Kasumi-1 (cell line): ENCODE data around the gene PAQR4.

Source experiments
- DNase-seq, 2 experiments: peaks; one replicate each; lab custom pipeline; 2025; lab: John Stamatoyannopoulos, UW

Gene PAQR4

DNA sequence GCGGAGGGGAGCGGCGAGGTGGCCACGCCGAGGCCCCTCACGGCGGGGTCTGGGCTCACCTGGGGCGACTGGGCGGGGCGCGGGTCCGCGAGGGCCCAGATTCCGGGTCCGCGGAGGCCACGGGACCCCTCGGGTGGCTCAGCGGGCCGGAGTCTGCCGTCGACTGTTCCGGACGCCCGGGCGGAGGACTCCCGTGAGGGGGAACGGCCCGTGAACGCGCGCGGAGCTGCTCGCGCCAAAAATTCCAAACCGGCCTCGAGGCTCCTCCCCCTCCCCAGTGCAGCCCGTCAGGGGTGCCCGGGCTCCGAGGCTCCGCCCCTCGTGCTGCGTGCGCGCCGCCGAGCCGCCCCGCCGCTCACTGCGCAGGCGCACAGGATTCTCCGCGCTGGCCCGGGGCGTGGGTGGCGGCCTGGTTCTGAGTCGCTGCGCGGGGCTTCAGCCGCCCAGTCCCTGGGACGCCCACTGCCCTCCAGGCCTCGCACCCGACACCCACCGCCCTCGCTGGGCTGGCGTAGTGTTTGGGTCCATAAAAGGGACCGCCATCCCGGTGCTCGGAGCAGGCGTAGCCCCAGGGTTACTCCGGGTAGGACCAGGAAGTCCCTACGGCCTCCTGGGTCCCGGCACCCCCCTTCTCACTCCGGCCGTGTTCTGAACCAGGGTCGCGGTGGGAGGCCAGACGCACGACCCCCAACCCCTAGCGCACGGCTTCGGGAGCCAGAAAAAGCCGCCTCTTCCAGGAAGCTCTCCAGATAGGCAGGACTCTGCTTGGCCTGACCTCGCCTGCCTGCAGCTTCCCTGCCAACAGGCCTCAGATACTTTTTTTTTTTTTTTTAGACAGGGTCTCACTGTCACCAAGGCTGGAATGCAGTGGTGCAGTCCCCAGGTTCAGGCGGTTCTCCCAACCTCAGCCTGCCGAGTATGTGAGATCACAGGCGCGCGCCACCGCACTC is 11.4 kb downstream of the PAQR4 start, which contains the start of gene PKMYT1:
TSS of gene PKMYT1 (minus strand) at position 220 of the 950 bp plus-strand sequence. CDS start 789 bp downstream, outside the sequence.
- DNase-seq = peak; percentile 35

DNA sequence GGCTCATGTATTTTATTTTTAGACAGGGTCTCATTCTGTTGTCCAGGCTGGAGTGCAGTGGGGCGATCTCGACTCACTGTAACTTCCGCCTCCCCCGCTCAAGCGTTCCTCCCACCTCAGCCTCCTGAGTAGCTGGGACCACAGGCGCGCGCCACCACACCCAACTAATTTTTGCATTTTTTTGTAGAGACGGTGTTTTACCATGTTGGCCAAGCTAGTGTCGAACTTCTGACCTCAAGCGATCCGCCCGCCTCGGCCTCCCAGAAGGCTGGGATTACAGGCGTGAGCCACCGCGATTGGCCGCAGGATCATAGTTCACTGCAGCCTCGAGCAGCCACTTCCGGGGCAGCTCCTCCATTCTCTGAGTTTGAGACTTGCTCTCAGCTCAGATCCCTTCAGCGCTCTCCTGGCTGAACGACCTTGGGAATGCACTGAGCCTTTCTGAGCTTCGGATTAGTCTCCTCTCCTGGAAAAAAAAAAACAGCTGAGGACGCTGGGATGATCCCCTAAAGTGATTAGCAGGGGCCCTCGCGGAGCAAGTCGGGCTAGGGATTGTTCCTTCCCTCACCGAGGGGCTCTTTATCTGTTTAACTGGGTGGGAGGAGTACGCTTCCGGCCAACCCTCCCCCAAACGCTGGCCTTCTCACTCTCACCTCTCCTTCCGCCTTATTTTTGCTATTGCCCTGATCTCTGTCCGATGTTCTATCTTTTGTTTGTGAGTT is 12.2 kb downstream of the PAQR4 start:
- DNase-seq = no peak

DNA sequence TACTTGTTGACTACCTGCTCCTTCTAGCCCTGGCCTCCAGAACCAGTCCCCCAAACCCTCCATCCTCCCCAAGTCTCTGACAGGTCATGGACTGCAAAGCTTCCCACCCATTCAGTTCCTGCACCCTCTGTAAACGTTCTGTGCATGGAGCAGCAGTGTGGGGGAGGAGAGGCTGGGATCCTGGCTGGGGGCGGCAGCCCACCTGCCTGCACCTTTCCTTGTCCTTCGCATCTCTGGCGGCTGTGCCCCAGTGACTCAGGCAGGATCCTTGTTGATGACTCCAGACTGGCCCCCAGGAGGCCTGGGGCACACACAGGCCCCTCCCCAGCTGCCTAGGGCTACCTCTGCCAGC is 12.7 kb downstream of the PAQR4 start:
- DNase-seq = no peak

DNA sequence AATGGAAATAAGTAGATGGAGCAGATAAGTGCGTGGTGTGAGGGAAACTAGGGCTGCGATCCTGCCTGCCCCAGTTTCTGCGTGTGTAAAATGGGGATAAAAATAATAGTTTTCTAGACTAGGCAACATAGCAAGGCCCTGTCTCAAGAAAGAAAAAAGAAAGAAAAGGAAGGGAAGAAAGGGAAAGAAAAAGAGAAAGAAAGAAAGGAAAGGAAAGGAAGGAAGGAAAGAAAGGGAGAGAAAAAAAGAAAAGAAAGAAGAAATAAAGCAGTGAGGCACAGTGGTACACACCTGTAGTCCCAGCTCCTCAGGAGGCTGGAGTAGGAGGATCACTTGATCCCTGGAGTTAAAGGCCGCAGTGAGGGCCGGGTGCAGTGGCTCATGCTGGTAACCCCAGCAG is 13.3 kb downstream of the PAQR4 start:
- no peak for DNase-seq

DNA sequence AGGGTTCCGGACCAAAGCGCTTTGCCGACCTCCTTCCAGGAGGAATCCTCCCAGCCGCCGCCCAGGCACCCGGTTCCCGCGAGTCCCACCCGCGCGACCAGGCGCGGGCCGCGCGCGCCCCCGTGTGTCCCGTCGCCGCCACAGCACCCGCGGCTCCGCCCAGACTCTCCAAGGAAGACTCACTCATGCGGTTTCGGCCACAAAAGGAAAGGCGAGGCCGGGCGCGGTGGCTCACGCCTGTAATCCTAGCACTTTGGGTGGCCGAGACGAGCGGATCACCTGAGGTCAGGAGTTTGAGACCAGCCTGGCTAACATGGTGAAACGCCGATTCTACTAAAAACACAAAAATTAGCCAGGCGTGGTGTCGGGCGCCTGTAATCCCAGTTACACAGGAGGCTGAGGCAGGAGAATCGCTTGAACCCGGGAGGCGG is 14.6 kb downstream of the PAQR4 start:
- peak; percentile 20 to 31 for DNase-seq

DNA sequence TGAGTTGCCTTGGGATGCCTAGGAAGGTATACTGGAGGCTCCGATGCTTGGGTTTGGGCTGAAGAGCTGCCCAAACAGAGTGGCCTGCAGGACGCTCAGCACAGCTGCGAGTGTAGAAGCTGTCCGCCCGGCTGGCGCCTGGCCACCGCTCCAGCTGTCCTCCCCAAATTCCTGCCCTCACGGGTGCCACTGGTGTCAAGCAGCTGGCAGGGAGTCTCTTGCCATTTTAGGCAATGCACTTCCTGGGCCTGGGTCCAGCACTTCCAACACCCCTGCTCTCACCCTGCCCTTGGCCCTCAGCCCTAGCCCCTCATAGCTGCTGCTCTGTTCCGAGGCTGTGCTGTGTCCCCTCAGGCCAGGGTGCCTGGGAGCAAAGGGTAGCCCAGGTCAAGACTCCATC is 16.3 kb downstream of the PAQR4 start:
- no peak for DNase-seq

DNA sequence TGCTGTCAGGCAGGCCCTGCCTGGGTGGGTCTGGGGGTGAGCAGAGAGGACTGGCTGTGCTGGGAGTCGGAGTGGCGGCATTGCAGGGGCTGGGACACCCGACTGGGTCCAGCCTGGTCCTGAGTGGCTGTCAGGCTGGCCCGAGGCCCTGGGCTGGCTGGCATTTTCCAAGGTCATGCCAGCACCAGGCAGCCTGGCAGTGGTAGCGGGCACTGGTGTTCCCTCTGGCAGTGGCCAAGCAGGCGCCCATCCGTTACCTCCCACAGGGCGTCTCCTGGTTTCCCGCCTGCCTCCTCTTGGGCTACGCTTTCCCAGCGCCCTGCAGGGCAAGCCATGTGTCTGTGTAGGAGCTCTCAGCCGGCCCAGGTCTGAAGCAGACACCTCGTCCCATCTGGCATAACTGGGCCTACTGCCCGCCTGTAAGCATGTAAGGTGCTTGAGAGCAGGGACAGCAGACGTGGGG is 16.8 kb downstream of the PAQR4 start:
- no peak for DNase-seq

DNA sequence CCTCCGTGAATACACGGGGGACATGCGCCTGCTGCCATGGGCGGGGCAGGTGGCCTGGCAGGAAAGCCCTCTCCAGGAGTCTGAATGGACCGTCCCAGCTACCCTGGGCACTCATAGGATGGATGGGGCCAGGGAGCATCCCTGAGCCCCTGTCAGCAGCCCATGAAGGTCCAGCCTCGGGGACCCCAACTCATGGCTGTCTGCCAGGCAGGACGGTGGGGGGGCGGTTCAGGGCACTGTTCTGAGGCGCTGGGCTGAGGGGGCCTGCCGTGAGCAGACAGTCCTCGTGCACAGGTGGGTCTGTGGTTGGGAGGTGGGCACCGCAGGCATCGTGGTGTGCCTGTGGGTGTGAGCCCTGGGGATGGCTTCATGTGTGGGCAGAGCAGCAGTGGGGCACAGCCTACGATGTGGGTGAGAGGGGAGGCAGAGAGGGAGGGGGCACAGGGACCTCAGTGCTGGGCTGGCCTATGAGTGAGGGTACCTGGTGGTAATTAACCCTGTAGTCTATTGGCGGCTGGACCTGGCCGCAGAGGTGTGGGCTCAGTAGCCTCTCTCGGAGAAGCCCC is 17.6 kb downstream of the PAQR4 start:
- no peak for DNase-seq

DNA sequence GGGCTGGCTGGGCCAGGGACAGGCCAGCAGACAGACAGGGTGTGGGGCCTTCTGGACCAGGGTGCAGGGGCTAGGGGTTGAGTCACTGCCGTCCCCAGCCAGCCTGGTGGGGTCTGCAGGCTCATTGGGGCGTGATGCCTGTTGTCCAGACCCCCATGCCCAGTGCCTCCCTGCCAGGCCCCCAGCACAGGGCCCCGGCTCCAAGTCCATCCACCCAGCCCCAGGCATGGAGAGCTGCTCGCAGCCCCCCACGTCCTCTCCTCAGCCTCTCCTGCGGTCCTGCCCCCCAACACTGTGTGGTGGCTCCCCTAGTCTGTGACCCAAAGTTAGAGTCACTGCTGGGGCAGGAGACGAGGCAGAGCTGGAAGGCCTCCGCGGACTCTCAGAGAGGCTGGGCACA is 18.1 kb downstream of the PAQR4 start:
- no peak for DNase-seq

DNA sequence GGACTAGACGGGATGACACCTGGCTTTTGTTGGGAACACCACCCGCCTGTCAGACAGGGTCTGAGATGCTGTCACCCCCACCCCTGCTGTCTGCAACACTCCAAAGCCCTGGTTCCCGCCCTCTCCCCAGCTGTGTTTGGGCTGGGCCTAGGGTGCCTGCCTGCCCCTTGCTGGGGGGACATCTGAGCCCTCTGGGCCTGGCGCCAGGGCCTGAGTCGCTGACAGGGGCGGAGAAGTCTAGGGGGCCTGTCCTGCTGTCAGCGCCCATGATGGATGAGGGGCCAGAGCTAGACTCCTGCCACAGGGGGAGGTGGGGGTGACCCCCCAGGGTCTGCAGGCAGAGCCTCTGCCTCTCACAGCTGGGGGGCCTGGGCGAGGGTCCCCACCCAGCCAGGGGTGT is 18.7 kb downstream of the PAQR4 start:
- DNase-seq = no peak

DNA sequence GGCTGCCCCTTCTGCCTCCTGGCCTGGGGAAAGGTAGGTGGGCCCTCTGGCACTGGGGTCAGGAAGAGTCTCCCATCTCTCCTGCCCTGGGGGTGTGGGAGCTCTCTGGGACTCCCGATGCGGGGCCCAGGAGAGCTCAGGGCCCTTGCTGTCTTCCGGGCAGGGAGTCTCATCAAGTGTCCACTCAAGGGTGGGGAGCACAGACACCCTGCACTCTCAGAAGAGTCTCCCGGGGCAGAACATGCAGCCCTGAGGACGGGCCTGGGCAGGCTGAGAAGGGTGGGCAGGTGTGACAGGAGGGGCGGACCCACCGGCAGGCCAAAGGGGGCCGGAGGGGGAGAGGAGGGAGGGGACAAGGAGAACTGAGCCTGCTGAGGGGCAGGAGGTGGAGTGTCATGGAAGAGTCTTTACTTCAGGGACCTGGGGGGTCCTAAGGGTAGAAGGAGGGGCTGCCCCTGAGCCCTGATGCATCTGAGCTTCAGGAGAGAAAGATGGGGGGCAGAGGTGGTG is 19.5 kb downstream of the PAQR4 start:
- no peak for DNase-seq

DNA sequence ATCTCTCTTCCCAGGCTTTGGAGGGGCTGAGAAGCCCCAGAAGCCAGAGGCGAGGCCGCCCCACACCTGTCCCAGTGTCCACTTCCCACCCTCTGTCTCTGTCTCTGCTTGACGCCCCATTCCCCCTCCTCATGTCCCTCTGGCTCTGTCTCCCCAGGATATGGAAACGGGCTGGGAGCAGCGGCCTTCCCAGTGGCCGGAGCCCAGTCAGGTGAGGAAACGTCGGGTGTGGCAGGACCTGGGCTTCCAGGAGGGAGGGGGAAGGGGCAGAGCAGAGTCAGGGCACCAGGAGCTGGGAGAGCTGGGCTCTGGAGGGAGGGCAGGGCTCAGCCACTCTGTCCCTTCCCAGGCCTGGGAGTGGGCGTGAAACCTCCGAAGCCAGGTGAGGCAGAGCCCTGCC is 21.7 kb downstream of the PAQR4 start:
- DNase-seq = no peak

DNA sequence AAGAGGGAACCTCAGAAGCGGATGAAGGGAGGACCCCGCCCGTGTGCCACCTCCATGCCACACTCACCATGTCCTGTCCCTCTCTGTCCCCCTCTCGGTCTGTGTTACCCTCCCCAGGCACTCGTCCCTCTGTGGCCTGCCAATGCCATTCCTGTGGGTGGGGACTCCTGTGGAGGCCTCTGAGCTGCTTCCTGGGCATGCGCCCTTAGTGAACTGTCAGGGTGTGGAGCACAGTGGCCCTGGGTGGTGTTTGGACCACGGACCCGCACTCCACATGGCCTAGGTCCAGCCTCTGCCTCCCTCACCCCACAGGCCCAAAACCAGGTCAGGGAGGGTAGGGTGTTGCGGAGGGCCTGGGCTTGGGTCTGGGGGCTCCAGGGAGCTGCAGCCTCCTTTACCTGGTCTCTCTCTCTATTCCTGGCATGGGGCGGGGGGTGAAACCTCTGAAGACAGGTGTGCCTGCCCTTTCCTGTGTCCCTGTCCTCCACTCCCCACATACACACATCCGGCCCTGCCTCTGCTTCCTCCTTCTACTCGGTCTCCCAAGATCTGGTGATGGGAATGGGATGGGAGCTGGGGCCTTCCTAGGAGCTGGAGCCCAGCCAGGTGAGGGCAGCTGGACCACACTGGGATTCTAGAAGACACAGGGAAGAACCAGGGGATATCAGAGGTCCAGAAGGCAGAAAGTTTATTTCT is 22.6 kb downstream of the PAQR4 start:
- DNase-seq = no peak

DNA sequence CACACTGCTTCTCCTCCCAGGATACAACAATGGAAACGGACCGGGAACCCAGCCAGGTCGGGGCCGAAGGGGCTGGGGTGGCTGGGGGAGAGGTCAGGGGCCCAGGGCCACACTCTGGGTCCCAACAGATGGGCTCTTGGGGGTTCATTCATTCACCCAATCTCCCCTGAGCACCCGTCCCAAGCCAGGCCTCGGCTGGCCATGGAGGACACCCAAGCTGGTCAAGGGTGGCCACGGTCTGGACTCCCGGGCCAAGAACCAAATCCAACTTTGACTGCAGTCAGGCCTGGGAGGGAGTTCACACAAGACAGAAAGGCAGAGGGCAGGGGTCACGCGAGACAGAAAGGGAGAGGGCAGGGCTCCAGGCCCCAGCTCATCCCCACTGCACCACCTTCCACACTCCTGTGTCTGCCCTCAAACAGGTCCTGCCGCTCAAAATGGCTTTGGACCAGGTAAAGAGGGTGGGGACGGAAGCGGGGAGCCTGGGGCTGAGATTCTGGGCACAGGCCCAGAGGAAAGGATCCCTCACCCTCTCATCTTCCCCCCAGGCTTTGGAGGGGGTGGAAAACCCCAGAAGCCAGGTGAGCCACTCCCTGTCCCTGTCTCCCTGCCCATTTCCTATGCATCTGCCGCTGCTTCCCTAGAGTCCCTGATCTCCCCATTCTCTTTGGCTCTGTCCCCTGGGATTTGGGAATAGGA is 23.4 kb downstream of the PAQR4 start:
- DNase-seq = no peak

DNA sequence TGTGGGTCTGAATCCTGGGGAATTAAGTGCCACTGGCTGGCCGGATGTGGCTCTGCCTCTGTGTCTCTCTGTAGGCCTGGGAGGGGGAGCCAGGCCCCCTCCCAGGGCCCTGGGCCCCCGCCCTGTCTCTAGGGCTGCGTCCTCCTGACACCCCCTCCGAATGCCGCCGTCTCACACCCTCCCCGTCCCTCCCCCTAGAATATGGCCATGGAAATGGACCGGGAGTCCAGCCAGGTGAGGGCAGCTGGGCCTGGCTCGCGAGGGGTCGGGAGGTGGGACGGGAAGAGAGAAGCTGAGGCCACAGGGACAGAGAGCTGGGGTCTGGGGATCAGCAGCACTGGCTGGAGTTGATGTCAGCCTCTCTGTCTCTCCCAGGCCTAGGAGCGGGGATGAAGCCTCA is 27.1 kb downstream of the PAQR4 start:
- no peak for DNase-seq

DNA sequence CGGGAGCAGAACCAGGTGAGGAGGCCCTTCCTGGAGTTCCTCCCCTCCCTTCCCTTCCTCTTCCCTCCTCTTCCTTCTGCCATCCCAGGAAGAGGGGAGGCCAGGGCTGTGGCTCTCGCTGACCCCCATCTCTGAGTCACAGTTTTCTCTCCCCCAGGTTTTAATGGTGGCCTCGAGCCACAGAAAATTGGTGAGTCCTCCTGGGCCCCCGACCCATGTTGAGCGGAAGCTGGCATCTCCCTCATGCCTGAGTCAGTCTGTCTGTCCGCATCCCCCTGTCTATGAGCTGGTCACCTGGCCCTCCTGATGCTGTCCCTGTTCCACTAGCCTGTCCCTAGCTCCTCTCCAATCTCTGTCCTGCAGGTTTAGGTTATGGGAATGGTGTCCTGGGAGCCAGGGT is 30.8 kb downstream of the PAQR4 start:
- no peak for DNase-seq

DNA sequence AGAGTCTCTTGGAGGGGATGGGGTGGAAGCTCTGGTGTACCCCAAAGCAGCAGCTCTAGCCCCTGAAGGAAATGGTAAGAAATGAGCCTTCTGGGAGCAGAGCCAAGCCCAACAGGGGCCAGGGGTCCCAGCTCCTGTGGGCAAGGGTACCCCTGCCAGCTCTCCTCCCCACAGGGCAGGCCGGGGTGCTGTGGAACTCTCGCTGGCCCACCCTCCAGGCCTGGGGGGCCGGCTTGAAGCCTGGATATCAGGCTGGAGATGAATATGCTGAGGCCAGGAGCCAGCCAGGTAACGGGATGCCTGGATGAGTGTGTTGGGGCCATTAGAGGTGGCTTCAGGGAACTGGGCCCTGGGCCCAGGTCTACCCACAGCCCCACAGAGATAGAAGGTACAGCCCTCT is 31.4 kb downstream of the PAQR4 start:
- DNase-seq = no peak

DNA sequence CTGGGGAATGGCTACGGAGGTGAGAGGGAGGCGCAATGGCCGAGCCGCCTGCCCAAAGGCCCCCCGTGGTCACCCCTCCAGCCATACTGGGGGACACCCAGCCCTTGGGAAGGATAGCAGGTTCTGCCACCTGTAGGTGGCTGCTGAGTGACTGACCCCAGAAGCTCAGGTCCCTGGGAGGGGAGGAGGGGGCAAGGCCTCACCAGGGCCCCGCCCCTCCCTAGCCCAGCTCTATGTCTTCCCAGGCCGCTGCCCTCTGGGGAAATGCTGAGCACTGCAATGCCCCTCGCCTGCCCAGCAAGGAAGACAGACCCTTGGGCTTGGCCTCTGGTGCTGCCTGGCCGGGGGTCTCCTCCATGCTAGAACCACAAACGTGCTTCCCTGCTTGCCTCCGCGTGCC is 32.2 kb downstream of the PAQR4 start:
- no peak for DNase-seq

DNA sequence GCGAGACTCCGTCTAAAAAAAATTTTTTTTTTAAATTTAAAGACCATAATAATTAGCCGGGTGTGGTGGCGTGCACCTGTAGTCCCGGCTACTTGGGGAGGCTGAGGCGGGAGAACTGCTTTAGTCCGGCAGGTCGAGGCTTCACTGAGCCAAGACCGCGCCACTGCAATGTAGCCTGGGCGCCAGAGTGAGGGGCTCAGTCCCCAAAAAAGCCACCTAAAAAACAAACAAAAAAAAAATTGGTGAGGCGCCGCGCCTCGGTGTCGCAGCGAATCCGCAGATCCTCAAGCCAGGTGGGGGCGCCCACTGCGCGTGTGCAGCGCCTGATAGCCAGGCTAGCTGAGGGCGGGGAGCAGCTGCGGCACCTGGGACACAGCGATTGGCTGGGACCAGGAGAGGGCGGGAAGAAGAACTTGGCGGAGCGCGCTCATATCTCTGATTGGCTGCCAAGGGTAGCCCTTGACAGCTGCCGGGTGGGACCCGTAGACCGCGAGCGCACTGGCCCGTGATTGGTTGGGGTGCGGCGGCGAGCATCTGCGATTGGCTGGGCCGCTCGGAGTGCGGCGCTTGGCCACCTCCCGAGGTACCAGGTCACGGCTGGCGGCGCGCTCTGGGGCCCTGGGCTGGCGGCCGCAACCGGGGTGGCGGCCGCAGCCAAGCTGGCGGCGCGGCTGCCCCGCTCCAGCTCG is 34.6 kb downstream of the PAQR4 start:
- peak; percentile 85 to 86 for DNase-seq

DNA sequence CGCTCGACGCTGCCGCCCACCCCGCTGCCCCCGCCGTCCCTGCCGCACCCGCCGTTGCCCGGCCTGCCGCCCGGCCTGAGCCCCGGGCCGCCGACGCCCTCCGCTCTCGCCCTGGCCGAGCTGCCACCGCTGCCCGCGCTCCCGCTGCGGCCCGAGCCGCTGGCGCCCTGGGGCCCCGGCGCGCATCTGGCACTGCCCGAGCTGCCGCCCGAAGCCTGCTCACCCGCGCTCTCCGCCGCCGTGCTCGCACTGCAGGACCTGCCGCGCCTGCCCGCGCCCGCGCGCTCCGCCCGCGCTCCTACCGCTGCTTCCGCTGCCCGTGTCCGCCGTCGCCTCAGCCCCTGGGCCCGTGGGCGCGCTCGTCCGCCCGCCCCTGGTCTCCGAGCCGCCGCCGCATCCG is 35.2 kb downstream of the PAQR4 start:
- no peak for DNase-seq
